ENCODE data around the gene SHOC2. TPM values are rescaled to one million over a fixed set of nuclear protein-coding genes. Genes with fewer than 3 reads are reported as not detected.

Gene SHOC2
- total and polyA plus RNA-seq, 2 donors from 2014 or later: 18.0 to 66.8 TPM

DNA sequence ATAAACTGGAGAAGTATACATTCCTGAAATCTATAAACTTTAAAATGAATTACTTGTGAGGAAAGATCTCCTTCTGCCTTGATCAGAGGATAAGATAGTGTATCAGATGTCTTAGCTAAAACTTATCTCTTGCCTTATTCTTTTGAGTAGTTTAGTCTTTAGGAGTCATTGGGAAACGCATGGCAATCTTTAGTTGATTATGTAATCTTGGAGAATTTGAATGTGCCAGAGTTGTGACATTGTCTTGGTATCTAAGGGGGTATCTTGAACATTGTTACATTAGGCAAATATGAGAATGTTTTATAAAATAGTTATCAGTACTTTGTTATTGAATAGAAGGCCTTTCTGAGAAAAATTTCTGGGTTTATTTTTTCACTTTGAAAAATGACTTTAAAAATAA is 95.8 kb downstream of the SHOC2 start:
- no peaks in the 10 kb centered on the region for H3K4me1 ChIP-seq (ENCODE audit: control insufficient read depth in 2 of 3, insufficient read depth in 2 of 3, low read depth in 1 of 3, low read length in 3 of 3)
- DNase-seq (no peak), FAIRE-seq (peak; percentile 27)
- TF ChIP-seq, protein P1, sequence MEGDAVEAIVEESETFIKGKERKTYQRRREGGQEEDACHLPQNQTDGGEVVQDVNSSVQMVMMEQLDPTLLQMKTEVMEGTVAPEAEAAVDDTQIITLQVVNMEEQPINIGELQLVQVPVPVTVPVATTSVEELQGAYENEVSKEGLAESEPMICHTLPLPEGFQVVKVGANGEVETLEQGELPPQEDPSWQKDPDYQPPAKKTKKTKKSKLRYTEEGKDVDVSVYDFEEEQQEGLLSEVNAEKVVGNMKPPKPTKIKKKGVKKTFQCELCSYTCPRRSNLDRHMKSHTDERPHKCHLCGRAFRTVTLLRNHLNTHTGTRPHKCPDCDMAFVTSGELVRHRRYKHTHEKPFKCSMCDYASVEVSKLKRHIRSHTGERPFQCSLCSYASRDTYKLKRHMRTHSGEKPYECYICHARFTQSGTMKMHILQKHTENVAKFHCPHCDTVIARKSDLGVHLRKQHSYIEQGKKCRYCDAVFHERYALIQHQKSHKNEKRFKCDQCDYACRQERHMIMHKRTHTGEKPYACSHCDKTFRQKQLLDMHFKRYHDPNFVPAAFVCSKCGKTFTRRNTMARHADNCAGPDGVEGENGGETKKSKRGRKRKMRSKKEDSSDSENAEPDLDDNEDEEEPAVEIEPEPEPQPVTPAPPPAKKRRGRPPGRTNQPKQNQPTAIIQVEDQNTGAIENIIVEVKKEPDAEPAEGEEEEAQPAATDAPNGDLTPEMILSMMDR (IDR thresholded peaks at IDR 0.05; ENCODE audit: borderline replicate concordance, extremely low read depth, insufficient read depth): no peak
- H3K27ac ChIP-seq (ENCODE audit: low read depth in 2 of 2, low read length in 2 of 2): no peak overlapping the region
- no peaks in the 10 kb centered on the region for H3K27me3 ChIP-seq (ENCODE audit: control insufficient read depth, insufficient read depth, low read length)
- H3K4me3 ChIP-seq (ENCODE audit: low read length in 3 of 3): no peak overlapping the region
- intact Hi-C loops (cut with DNase I): no loop called here
- H3K9ac ChIP-seq (ENCODE audit: low read length in 3 of 3): no peak overlapping the region
- H3K36me3 ChIP-seq (ENCODE audit: control insufficient read depth in 2 of 3, insufficient read depth in 3 of 3, low read length in 3 of 3): peaks cover 0 to 4% (median 0%) of the 10 kb centered on the region in 3 donors
- no peaks in the 10 kb centered on the region for H3K9me3 ChIP-seq (ENCODE audit: control insufficient read depth in 2 of 3, insufficient read depth in 1 of 3, low read length in 3 of 3)

DNA sequence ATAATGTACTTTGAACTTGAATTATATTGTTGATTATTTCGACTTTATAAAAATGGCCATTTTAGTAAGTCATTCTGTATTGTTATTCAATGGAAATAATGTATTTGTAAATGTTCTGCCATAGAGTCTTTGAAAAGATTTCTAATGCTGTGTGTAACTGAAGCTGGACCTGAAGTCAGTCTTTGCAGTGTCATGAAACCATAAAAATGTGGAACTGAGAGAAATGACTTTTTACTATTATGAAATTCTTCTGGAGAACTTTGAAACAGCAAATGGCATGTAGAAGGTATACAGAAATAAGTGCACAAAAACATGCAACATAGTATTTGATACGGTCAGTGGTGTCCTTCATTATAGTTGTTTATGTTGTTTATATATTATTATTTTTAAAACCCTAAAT is 97.7 kb downstream of the SHOC2 start:
- no peak overlapping the region for H3K27ac ChIP-seq (ENCODE audit: low read depth in 2 of 2, low read length in 2 of 2)
- FAIRE-seq (no peak), DNase-seq (no peak)
- TF ChIP-seq, protein P1 (IDR thresholded peaks at IDR 0.05; ENCODE audit: borderline replicate concordance, extremely low read depth, insufficient read depth): no peak
- intact Hi-C loops (cut with DNase I): no loop called here
- H3K9ac ChIP-seq (ENCODE audit: low read length in 3 of 3): no peak overlapping the region
- H3K9me3 ChIP-seq (ENCODE audit: control insufficient read depth in 2 of 3, insufficient read depth in 1 of 3, low read length in 3 of 3): no peaks in the 10 kb centered on the region
- H3K4me1 ChIP-seq (ENCODE audit: control insufficient read depth in 2 of 3, insufficient read depth in 2 of 3, low read depth in 1 of 3, low read length in 3 of 3): no peaks in the 10 kb centered on the region
- peaks cover 0 to 4% (median 0%) of the 10 kb centered on the region in 3 donors for H3K36me3 ChIP-seq (ENCODE audit: control insufficient read depth in 2 of 3, insufficient read depth in 3 of 3, low read length in 3 of 3)
- H3K27me3 ChIP-seq (ENCODE audit: control insufficient read depth, insufficient read depth, low read length): no peaks in the 10 kb centered on the region
- H3K4me3 ChIP-seq (ENCODE audit: low read length in 3 of 3): no peak overlapping the region

DNA sequence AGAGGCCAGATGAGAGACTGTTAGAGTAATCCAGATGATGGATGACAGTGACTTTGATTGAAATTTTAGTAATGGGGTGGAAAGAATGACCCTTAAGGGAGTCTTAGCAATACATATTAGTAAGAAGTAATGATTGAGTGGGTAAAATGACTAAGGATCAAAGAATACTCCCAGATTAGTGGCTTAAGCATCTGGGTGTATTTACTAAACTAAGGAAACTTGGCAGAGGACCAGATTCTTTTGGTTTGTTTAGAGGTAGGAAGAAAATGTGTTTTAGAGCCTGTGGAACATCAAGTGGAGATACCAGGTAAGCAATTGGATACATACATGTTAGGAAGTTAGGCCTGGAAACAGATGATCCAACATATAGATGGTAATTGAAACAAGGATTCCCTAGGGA is 98.6 kb downstream of the SHOC2 start:
- Histone ChIP-seq H3K4me1 (ENCODE audit: control insufficient read depth in 2 of 3, insufficient read depth in 2 of 3, low read depth in 1 of 3, low read length in 3 of 3) (no peaks in the 10 kb centered on the region), H3K27me3 (ENCODE audit: control insufficient read depth, insufficient read depth, low read length) (no peaks in the 10 kb centered on the region), H3K27ac (ENCODE audit: low read depth in 2 of 2, low read length in 2 of 2) (no peak overlapping the region), H3K9me3 (ENCODE audit: control insufficient read depth in 2 of 3, insufficient read depth in 1 of 3, low read length in 3 of 3) (no peaks in the 10 kb centered on the region), H3K4me3 (ENCODE audit: low read length in 3 of 3) (no peak overlapping the region), H3K36me3 (ENCODE audit: control insufficient read depth in 2 of 3, insufficient read depth in 3 of 3, low read length in 3 of 3) (peaks cover 0 to under 1% (median 0%) of the 10 kb centered on the region in 3 donors), H3K9ac (ENCODE audit: low read length in 3 of 3) (no peak overlapping the region)
- TF ChIP-seq, protein P1 (IDR thresholded peaks at IDR 0.05; ENCODE audit: borderline replicate concordance, extremely low read depth, insufficient read depth): no peak
- DNase-seq (no peak), FAIRE-seq (no peak)
- intact Hi-C loops (cut with DNase I): no loop called here

DNA sequence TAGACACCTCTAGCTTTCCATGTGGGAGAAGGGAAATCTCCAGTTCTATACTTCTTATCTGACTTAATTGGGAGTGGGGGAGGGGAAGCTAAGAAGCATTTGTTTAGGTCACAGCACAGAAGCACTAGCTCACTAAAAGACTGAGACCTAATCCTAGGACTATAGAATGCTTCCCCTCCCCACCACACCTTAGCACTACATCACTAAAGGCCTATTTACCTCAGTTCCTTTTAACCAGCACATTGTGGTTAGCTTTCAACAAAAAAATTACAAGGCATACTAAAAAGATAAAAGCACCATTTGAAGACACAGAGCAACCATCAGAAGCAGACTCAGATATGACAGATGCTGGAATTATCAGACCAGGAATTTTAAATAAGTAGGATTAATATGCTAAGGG is 103.7 kb downstream of the SHOC2 start:
- intact Hi-C loops (cut with DNase I): no loop called here
- H3K27ac ChIP-seq (ENCODE audit: low read depth in 2 of 2, low read length in 2 of 2): no peak overlapping the region

More for the DNA sequence above, 103.7 kb downstream of the SHOC2 start:
- DNase-seq: no peak
- H3K36me3 ChIP-seq (ENCODE audit: control insufficient read depth in 2 of 3, insufficient read depth in 3 of 3, low read length in 3 of 3): no peaks in the 10 kb centered on the region
- no peaks in the 10 kb centered on the region for H3K9me3 ChIP-seq (ENCODE audit: control insufficient read depth in 2 of 3, insufficient read depth in 1 of 3, low read length in 3 of 3)
- TF ChIP-seq, protein P1 (IDR thresholded peaks at IDR 0.05; ENCODE audit: borderline replicate concordance, extremely low read depth, insufficient read depth): no peak
- H3K4me3 ChIP-seq (ENCODE audit: low read length in 3 of 3): no peak overlapping the region
- no peaks in the 10 kb centered on the region for H3K4me1 ChIP-seq (ENCODE audit: control insufficient read depth in 2 of 3, insufficient read depth in 2 of 3, low read depth in 1 of 3, low read length in 3 of 3)
- no peak for FAIRE-seq
- no peak overlapping the region for H3K9ac ChIP-seq (ENCODE audit: low read length in 3 of 3)
- no peaks in the 10 kb centered on the region for H3K27me3 ChIP-seq (ENCODE audit: control insufficient read depth, insufficient read depth, low read length)

All from kidney (tissue), 14 donors.